HEK293 (cell line): Measurements from ENCODE around the gene LSG1.

Experiments
- CTCF ChIA-PET: fragments of 350-600 bp; formaldehyde crosslinking; extraction: SDS; loops from one replicate; lab custom pipeline; 2021; ENCODE audit warnings: antibody characterized with exemption; lab: Yijun Ruan, JAX
- POLR2A ChIA-PET: fragments of 300-600 bp; formaldehyde crosslinking; extraction: SDS; loops from one replicate; lab custom pipeline; 2020; ENCODE audit warnings: antibody characterized with exemption, inconsistent platforms; lab: Yijun Ruan, JAX
- H3K27ac ChIP-seq: fragments of 200-500 bp; sonication (Bioruptor generic); 2 replicates; pipeline ENCODE4 v1.5.1; 2014; ENCODE audit warnings: low read depth, low read length, control low read depth, inconsistent platforms; ENCODE audit errors: extremely low read depth
- H3K36me3 ChIP-seq, 2 experiments: fragments of 200-500 bp in 1 of 2; sonication (Bioruptor generic) in 1 of 2; 1 replicate in 1 of 2; 2 replicates in 1 of 2; pipeline ENCODE4 v1.5.1; 2014 to 2017; ENCODE audit warnings: inconsistent platforms in 2 of 2, low read length in 2 of 2; ENCODE audit not compliant: control insufficient read depth in 2 of 2, insufficient read depth in 1 of 2
- H3K4me1 ChIP-seq: fragments of 200-500 bp; sonication (Bioruptor generic); 2 replicates; pipeline ENCODE4 v1.5.1; 2014; ENCODE audit warnings: mild to moderate bottlenecking, low read length, inconsistent platforms; ENCODE audit not compliant: control insufficient read depth, insufficient read depth
- H3K4me3 ChIP-seq: 2 replicates; pipeline ENCODE4 v1.5.1; 2011; ENCODE audit warnings: low read depth, mild to moderate bottlenecking, control low read depth, low read length, moderate library complexity
- H3K9me3 ChIP-seq: fragments of 200-500 bp; sonication (Bioruptor generic); 2 replicates; pipeline ENCODE4 v1.5.1; 2014; ENCODE audit warnings: low read depth, low read length, inconsistent platforms; ENCODE audit not compliant: control insufficient read depth, insufficient read depth
- FEZF1 ChIP-seq: fragments of 450-650 bp; formaldehyde crosslinking; IDR thresholded peaks from 2 replicates; pipeline ENCODE4 v1.5.1; 2016; ENCODE audit warnings: missing biosample characterization, missing genetic modification characterization
- KLF17 ChIP-seq: fragments of 450-650 bp; formaldehyde crosslinking; IDR thresholded peaks from 2 replicates; pipeline ENCODE4 v1.5.1; 2016; ENCODE audit warnings: missing biosample characterization, missing genetic modification characterization
- SETDB1 ChIP-seq: IDR thresholded peaks from one replicate; pipeline ENCODE4 v1.6.1; 2017; ENCODE audit warnings: mild to moderate bottlenecking, low read length, moderate library complexity, mixed read lengths; ENCODE audit not compliant: insufficient read length
- YY2 ChIP-seq: fragments of 450-650 bp; formaldehyde crosslinking; IDR thresholded peaks from 2 replicates; pipeline ENCODE4 v1.5.1; 2016; ENCODE audit warnings: missing biosample characterization, missing genetic modification characterization
- ZBTB21 ChIP-seq: fragments of 450-650 bp; formaldehyde crosslinking; IDR thresholded peaks from 2 replicates; pipeline ENCODE4 v1.5.1; 2017; ENCODE audit warnings: missing biosample characterization, missing genetic modification characterization
- ZFHX2 ChIP-seq: fragments of 450-650 bp; formaldehyde crosslinking; conservative IDR thresholded peaks from 2 replicates; pipeline ENCODE4 v1.5.1; 2016; ENCODE audit warnings: missing biosample characterization, missing genetic modification characterization
- ZFP3 ChIP-seq: fragments of 450-650 bp; formaldehyde crosslinking; IDR thresholded peaks from 2 replicates; pipeline ENCODE4 v1.5.1; 2016; ENCODE audit warnings: low read depth, missing biosample characterization, missing genetic modification characterization
- ZNF114 ChIP-seq: fragments of 450-650 bp; formaldehyde crosslinking; IDR thresholded peaks from 2 replicates; pipeline ENCODE4 v1.5.0; 2017; ENCODE audit warnings: missing biosample characterization, missing genetic modification characterization
- ZNF138 ChIP-seq: fragments of 450-650 bp; formaldehyde crosslinking; IDR thresholded peaks from 2 replicates; pipeline ENCODE4 v1.5.1; 2016; ENCODE audit warnings: missing biosample characterization, missing genetic modification characterization, borderline replicate concordance
- ZNF2 ChIP-seq: fragments of 450-650 bp; formaldehyde crosslinking; IDR thresholded peaks from 2 replicates; pipeline ENCODE4 v1.5.1; 2016; ENCODE audit warnings: missing biosample characterization, missing genetic modification characterization
- ZNF214 ChIP-seq: fragments of 450-650 bp; formaldehyde crosslinking; IDR thresholded peaks from 2 replicates; pipeline ENCODE4 v1.5.1; 2017; ENCODE audit warnings: missing biosample characterization, mild to moderate bottlenecking, missing genetic modification characterization, borderline replicate concordance
- ZNF280C ChIP-seq: fragments of 450-650 bp; formaldehyde crosslinking; IDR thresholded peaks from 2 replicates; pipeline ENCODE4 v1.5.1; 2016; ENCODE audit warnings: missing biosample characterization, missing genetic modification characterization
- ZNF366 ChIP-seq: fragments of 450-650 bp; formaldehyde crosslinking; conservative IDR thresholded peaks from 2 replicates; pipeline ENCODE4 v1.5.1; 2016; ENCODE audit warnings: missing biosample characterization, missing genetic modification characterization
- ZNF510 ChIP-seq: fragments of 450-650 bp; formaldehyde crosslinking; IDR thresholded peaks from 2 replicates; pipeline ENCODE4 v1.5.1; 2018; ENCODE audit warnings: mild to moderate bottlenecking, missing genetic modification characterization, missing biosample characterization; ENCODE audit not compliant: insufficient replicate concordance
- ZNF571 ChIP-seq: fragments of 450-650 bp; formaldehyde crosslinking; IDR thresholded peaks from 2 replicates; pipeline ENCODE4 v1.5.0; 2017; ENCODE audit warnings: missing biosample characterization, missing genetic modification characterization
- ZNF621 ChIP-seq: fragments of 450-650 bp; formaldehyde crosslinking; IDR thresholded peaks from 2 replicates; pipeline ENCODE4 v1.5.1; 2017; ENCODE audit warnings: missing biosample characterization, missing genetic modification characterization
- ZNF660 ChIP-seq: fragments of 450-650 bp; IDR thresholded peaks from 2 replicates; pipeline ENCODE4 v1.5.1; 2018; ENCODE audit warnings: missing biosample characterization, mild to moderate bottlenecking, missing genetic modification characterization
- TF ChIP-seq, protein P1 (sequence below): fragments of 450-650 bp; formaldehyde crosslinking; IDR thresholded peaks from 2 replicates; pipeline ENCODE4 v1.5.1; 2016; ENCODE audit warnings: missing biosample characterization, missing genetic modification characterization, low read depth
- TF ChIP-seq, protein P2 (sequence below): fragments of 450-650 bp; formaldehyde crosslinking; IDR thresholded peaks from 2 replicates; pipeline ENCODE4 v1.5.1; 2016; ENCODE audit warnings: missing biosample characterization, missing genetic modification characterization, borderline replicate concordance
- TF ChIP-seq, protein P3 (sequence below): fragments of 450-650 bp; formaldehyde crosslinking; IDR thresholded peaks from 2 replicates; pipeline ENCODE4 v1.5.1; 2017; ENCODE audit warnings: missing biosample characterization, missing genetic modification characterization

LSG1 gene

DNA sequence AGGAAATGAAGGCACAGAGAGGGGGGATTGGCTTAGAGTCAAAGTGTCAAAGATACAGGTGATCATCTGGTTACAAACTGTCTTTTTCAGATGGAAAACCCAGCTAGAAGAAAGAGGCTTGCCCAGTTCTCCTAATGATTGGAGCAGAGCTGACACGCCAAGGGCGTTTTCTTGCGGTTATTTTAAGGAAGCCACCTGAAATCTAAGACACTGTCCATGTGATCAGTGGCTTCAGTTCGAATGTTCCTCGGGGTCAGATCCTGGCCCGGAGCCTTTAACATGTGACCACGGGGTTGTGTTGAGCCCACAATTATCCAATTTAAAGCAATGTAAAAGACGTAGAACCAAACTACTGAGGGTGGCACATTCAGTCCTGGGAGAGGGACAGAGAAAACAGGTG, 33.2 kb upstream of the LSG1 start:
- Histone ChIP-seq H3K4me1 (no peaks in the 10 kb centered on the region), H3K4me3 (no peak overlapping the region), H3K9me3 (no peaks in the 10 kb centered on the region), H3K36me3 (no peaks in the 10 kb centered on the region), H3K27ac (no peak overlapping the region)
- no peak for TF ChIP-seq ZNF214 (tag by site-specific recombination)
- TF ChIP-seq ZNF366 (tag by site-specific recombination), result 0 out of 2 replicates have a peak, but pooled peaks have one; percentile 1
- ChIA-PET POLR2A (no interaction called here), CTCF (no interaction called here)

GRCh38 chr3:194702545-194702944, 30.6 kb upstream of the LSG1 start:
- H3K36me3 ChIP-seq, result no peaks in the 10 kb centered on the region
- TF ChIP-seq ZFHX2 (tag by site-specific recombination) (0 out of 2 replicates have a peak, but pooled peaks have one; percentile 33), ZNF621 (tag by site-specific recombination) (no peak), FEZF1 (no peak), ZNF510 (tag by site-specific recombination) (no peak)
- TF ChIP-seq, all 188 proteins: peak for 1
- no peak overlapping the region for H3K4me3 ChIP-seq
- H3K4me1 ChIP-seq, result no peaks in the 10 kb centered on the region
- CTCF ChIA-PET, result interaction anchor here (0.5 kb wide), 1 partner anchor 835 kb away, joined by 3 read pairs; no protein-coding TSS in a partner anchor
- POLR2A ChIA-PET, result no interaction called here
- H3K9me3 ChIP-seq, result no peaks in the 10 kb centered on the region
- H3K27ac ChIP-seq, result no peak overlapping the region

- Histone ChIP-seq H3K4me1 (no peaks in the 10 kb centered on the region), H3K4me3 (no peak overlapping the region), H3K27ac (no peak overlapping the region), H3K36me3 (no peaks in the 10 kb centered on the region)
- CTCF ChIA-PET, result no interaction called here
- TF ChIP-seq, protein P1, sequence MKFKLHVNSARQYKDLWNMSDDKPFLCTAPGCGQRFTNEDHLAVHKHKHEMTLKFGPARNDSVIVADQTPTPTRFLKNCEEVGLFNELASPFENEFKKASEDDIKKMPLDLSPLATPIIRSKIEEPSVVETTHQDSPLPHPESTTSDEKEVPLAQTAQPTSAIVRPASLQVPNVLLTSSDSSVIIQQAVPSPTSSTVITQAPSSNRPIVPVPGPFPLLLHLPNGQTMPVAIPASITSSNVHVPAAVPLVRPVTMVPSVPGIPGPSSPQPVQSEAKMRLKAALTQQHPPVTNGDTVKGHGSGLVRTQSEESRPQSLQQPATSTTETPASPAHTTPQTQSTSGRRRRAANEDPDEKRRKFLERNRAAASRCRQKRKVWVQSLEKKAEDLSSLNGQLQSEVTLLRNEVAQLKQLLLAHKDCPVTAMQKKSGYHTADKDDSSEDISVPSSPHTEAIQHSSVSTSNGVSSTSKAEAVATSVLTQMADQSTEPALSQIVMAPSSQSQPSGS (tag by site-specific recombination), result no peak
- TF ChIP-seq ZNF571 (tag by site-specific recombination), result no peak
- TF ChIP-seq, protein P2, sequence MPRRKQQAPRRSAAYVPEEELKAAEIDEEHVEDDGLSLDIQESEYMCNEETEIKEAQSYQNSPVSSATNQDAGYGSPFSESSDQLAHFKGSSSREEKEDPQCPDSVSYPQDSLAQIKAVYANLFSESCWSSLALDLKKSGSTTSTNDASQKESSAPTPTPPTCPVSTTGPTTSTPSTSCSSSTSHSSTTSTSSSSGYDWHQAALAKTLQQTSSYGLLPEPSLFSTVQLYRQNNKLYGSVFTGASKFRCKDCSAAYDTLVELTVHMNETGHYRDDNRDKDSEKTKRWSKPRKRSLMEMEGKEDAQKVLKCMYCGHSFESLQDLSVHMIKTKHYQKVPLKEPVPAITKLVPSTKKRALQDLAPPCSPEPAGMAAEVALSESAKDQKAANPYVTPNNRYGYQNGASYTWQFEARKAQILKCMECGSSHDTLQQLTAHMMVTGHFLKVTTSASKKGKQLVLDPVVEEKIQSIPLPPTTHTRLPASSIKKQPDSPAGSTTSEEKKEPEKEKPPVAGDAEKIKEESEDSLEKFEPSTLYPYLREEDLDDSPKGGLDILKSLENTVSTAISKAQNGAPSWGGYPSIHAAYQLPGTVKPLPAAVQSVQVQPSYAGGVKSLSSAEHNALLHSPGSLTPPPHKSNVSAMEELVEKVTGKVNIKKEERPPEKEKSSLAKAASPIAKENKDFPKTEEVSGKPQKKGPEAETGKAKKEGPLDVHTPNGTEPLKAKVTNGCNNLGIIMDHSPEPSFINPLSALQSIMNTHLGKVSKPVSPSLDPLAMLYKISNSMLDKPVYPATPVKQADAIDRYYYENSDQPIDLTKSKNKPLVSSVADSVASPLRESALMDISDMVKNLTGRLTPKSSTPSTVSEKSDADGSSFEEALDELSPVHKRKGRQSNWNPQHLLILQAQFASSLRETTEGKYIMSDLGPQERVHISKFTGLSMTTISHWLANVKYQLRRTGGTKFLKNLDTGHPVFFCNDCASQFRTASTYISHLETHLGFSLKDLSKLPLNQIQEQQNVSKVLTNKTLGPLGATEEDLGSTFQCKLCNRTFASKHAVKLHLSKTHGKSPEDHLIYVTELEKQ, result no peak
- no peak for TF ChIP-seq ZNF2 (tag by site-specific recombination)
- no peak for TF ChIP-seq KLF17 (tag by site-specific recombination)
- TF ChIP-seq YY2, result no peak
- no peak for TF ChIP-seq ZNF280C (tag by site-specific recombination)
- TF ChIP-seq ZNF660 (tag by site-specific recombination), result no peak
- TF ChIP-seq, protein P3, sequence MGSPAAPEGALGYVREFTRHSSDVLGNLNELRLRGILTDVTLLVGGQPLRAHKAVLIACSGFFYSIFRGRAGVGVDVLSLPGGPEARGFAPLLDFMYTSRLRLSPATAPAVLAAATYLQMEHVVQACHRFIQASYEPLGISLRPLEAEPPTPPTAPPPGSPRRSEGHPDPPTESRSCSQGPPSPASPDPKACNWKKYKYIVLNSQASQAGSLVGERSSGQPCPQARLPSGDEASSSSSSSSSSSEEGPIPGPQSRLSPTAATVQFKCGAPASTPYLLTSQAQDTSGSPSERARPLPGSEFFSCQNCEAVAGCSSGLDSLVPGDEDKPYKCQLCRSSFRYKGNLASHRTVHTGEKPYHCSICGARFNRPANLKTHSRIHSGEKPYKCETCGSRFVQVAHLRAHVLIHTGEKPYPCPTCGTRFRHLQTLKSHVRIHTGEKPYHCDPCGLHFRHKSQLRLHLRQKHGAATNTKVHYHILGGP (tag by site-specific recombination), result no peak
- TF ChIP-seq SETDB1, result no peak
- no peak for TF ChIP-seq ZBTB21
- no peak for TF ChIP-seq ZNF138 (tag by site-specific recombination)
- TF ChIP-seq ZNF114, result no peak
- no peak for TF ChIP-seq ZFP3 (tag by site-specific recombination)
- TF ChIP-seq, all 188 proteins: peak for 0
- POLR2A ChIA-PET, result no interaction called here
- H3K9me3 ChIP-seq, result no peaks in the 10 kb centered on the region
Observed at GRCh38 chr3:194696702-194697101, 24.7 kb upstream of the LSG1 start.
